Loucy (cell line): Measurements from ENCODE around the gene VIPR2.

Experiments used
- H2AFZ ChIP-seq: fragments of 200-600 bp; sonication (generic); 2 replicates; pipeline ENCODE4 v1.6.0; 2016; ENCODE audit warnings: antibody characterized with exemption, mild to moderate bottlenecking, low read length, moderate library complexity
- H3F3A ChIP-seq: fragments of 200-600 bp; 2 replicates; pipeline ENCODE4 v1.6.0; 2016; ENCODE audit warnings: antibody characterized with exemption, low read depth, mild to moderate bottlenecking
- H3K27me3 ChIP-seq: fragments of 200-600 bp; sonication (generic); 2 replicates; pipeline ENCODE4 v1.6.1; 2014; ENCODE audit warnings: low read length, mild to moderate bottlenecking; ENCODE audit not compliant: insufficient read depth, poor library complexity, severe bottlenecking
- H3K36me3 ChIP-seq: fragments of 200-600 bp; sonication (generic); 2 replicates; pipeline ENCODE4 v1.6.1; 2016; ENCODE audit warnings: low read length; ENCODE audit not compliant: insufficient read depth
- H3K4me1 ChIP-seq: fragments of 200-600 bp; sonication (generic); 2 replicates; pipeline ENCODE4 v1.5.1; 2014; ENCODE audit warnings: low read length, mild to moderate bottlenecking; ENCODE audit not compliant: insufficient read depth, poor library complexity, severe bottlenecking
- H3K4me2 ChIP-seq: fragments of 200-600 bp; sonication (generic); 2 replicates; pipeline ENCODE4 v1.6.0; 2014; ENCODE audit warnings: antibody characterized with exemption, low read length, low read depth, mild to moderate bottlenecking; ENCODE audit not compliant: poor library complexity, severe bottlenecking
- H3K4me3 ChIP-seq: fragments of 200-600 bp; sonication (generic); 2 replicates; pipeline ENCODE4 v1.5.1; 2014; ENCODE audit warnings: low read length, mild to moderate bottlenecking, mixed read lengths; ENCODE audit not compliant: poor library complexity, severe bottlenecking
- H3K79me2 ChIP-seq: fragments of 200-600 bp; sonication (generic); 2 replicates; pipeline ENCODE4 v1.6.1; 2014; ENCODE audit warnings: low read length; ENCODE audit not compliant: insufficient read depth
- H3K9ac ChIP-seq: fragments of 200-600 bp; sonication (generic); 2 replicates; pipeline ENCODE4 v1.6.0; 2014; ENCODE audit warnings: mild to moderate bottlenecking, low read depth, low read length, moderate library complexity; ENCODE audit not compliant: poor library complexity, severe bottlenecking
- H3K9me2 ChIP-seq: fragments of 200-600 bp; sonication (generic); replicated peaks from 2 replicates; pipeline ENCODE4 v1.6.1; 2016; ENCODE audit warnings: low read depth, low read length, mixed read lengths
- H3K9me3 ChIP-seq: fragments of 200-600 bp; sonication (generic); 2 replicates; pipeline ENCODE4 v1.6.1; 2014; ENCODE audit warnings: mild to moderate bottlenecking, antibody characterized with exemption, low read length, low read depth; ENCODE audit not compliant: insufficient read depth
- H4K20me1 ChIP-seq: fragments of 200-600 bp; sonication (generic); 2 replicates; pipeline ENCODE4 v1.6.0; 2014; ENCODE audit warnings: antibody characterized with exemption, low read length, mild to moderate bottlenecking; ENCODE audit not compliant: insufficient read depth, poor library complexity, severe bottlenecking
- EZH2phosphoT487 ChIP-seq: fragments of 200-600 bp; IDR thresholded peaks from 2 replicates; pipeline ENCODE4 v1.6.1; 2018; ENCODE audit warnings: antibody characterized with exemption, mild to moderate bottlenecking, moderate library complexity, borderline replicate concordance
- TF ChIP-seq, protein P1 (sequence below): fragments of 200-600 bp; sonication (generic); conservative IDR thresholded peaks from 2 replicates; pipeline ENCODE4 v1.5.1; 2014; ENCODE audit warnings: mild to moderate bottlenecking, antibody characterized with exemption, low read length

The VIPR2 gene

DNA sequence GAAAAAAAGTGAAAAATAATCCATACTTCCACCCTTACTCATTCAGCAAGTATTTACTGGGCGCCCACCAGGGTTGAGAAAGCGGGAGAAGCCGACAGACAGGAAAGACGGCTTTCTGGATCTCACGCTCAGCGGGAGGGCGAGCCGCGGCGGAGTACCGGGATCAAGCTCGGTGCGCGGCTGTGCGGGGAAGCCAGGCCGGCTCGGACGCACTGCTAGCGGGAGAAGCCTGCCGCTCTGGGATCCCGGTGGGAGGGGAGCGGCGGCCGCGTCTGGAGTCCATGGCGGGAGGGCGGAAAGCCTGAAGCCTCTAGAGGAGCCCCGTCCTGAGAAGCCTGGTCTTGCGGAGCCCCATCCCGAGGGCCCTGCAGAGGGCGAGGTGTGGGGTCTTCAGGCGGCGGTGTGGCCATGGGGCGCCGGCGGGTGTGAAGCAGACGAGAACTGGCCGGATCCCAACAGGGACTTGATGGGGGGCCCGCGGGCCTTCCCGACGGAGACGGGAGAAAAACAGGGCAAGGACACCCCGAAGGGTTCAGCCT, 82.9 kb downstream of the VIPR2 start:
- Histone ChIP-seq H3K36me3 (no peaks in the 10 kb centered on the region), H2AFZ (no peak overlapping the region), H3K27me3 (no peaks in the 10 kb centered on the region), H3K4me3 (no peak overlapping the region), H3F3A (no peaks in the 10 kb centered on the region), H3K9me3 (peaks cover 21% of the 10 kb centered on the region; the same call in 1 of the 2 replicates), H3K79me2 (no peaks in the 10 kb centered on the region), H3K9ac (no peak overlapping the region), H4K20me1 (no peaks in the 10 kb centered on the region), H3K9me2 (no peaks in the 10 kb centered on the region), H3K4me2 (no peak overlapping the region), H3K4me1 (no peaks in the 10 kb centered on the region)
- no peak for TF ChIP-seq EZH2phosphoT487
- TF ChIP-seq, protein P1, sequence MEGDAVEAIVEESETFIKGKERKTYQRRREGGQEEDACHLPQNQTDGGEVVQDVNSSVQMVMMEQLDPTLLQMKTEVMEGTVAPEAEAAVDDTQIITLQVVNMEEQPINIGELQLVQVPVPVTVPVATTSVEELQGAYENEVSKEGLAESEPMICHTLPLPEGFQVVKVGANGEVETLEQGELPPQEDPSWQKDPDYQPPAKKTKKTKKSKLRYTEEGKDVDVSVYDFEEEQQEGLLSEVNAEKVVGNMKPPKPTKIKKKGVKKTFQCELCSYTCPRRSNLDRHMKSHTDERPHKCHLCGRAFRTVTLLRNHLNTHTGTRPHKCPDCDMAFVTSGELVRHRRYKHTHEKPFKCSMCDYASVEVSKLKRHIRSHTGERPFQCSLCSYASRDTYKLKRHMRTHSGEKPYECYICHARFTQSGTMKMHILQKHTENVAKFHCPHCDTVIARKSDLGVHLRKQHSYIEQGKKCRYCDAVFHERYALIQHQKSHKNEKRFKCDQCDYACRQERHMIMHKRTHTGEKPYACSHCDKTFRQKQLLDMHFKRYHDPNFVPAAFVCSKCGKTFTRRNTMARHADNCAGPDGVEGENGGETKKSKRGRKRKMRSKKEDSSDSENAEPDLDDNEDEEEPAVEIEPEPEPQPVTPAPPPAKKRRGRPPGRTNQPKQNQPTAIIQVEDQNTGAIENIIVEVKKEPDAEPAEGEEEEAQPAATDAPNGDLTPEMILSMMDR: no peak

GRCh38 chr7:159061209-159061608, 83.5 kb downstream of the VIPR2 start:
- Histone ChIP-seq H3K4me2 (no peak overlapping the region), H3K36me3 (no peaks in the 10 kb centered on the region), H3K27me3 (no peaks in the 10 kb centered on the region)

GRCh38 chr7:159060440-159060839, 84.2 kb downstream of the VIPR2 start:
- H3K4me2 ChIP-seq: no peak overlapping the region
- H3K9me3 ChIP-seq: peaks cover 21% of the 10 kb centered on the region; the same call in 1 of the 2 replicates
- no peaks in the 10 kb centered on the region for H3F3A ChIP-seq
- no peaks in the 10 kb centered on the region for H3K9me2 ChIP-seq
- no peaks in the 10 kb centered on the region for H3K36me3 ChIP-seq
- H3K4me1 ChIP-seq: no peaks in the 10 kb centered on the region
- no peak for TF ChIP-seq EZH2phosphoT487
- TF ChIP-seq, protein P1: no peak
- H3K27me3 ChIP-seq: no peaks in the 10 kb centered on the region
- no peak overlapping the region for H3K9ac ChIP-seq
- H3K79me2 ChIP-seq: no peaks in the 10 kb centered on the region
- no peak overlapping the region for H2AFZ ChIP-seq
- no peaks in the 10 kb centered on the region for H4K20me1 ChIP-seq
- no peak overlapping the region for H3K4me3 ChIP-seq

More at GRCh38 chr7:159061209-159061608, 83.5 kb downstream of the VIPR2 start:
- Histone ChIP-seq H3K9me3 (peaks cover 21% of the 10 kb centered on the region; the same call in 1 of the 2 replicates), H4K20me1 (no peaks in the 10 kb centered on the region), H2AFZ (no peak overlapping the region), H3K4me1 (no peaks in the 10 kb centered on the region), H3K79me2 (no peaks in the 10 kb centered on the region), H3K9me2 (no peaks in the 10 kb centered on the region), H3F3A (no peaks in the 10 kb centered on the region), H3K4me3 (no peak overlapping the region), H3K9ac (no peak overlapping the region)
- TF ChIP-seq, protein P1: no peak
- no peak for TF ChIP-seq EZH2phosphoT487
